GM23338 (cell line): Measurements from ENCODE around the gene DLX4. TPM values are rescaled to one million over a fixed set of nuclear protein-coding genes. Genes with fewer than 3 reads are reported as not detected.

Source experiments
- ATAC-seq: fragments of 200-7000 bp; cut with Tn5 transposase; 3 replicates; pipeline ENCODE4 v1.9.1; 2020
- DNase-seq: peaks from one replicate; pipeline ENCODE4 v3.0.0-alpha.2; 2015; ENCODE audit warnings: low spot score
- H2AFZ ChIP-seq: fragments of 200-600 bp; sonication (generic); 2 replicates; pipeline ENCODE4 v1.8.0; 2016; ENCODE audit warnings: antibody characterized with exemption, mild to moderate bottlenecking, moderate library complexity
- H3F3A ChIP-seq: fragments of 200-600 bp; sonication (generic); replicated peaks from 2 replicates; pipeline ENCODE4 v1.8.0; 2017; ENCODE audit warnings: antibody characterized with exemption, mixed run types, low read depth
- H3K27ac ChIP-seq: fragments of 200-600 bp; sonication (generic); 2 replicates; pipeline ENCODE4 v1.6.1; 2016; ENCODE audit warnings: low read depth
- H3K27me3 ChIP-seq: fragments of 200-600 bp; sonication (generic); 2 replicates; pipeline ENCODE4 v1.8.0; 2016; ENCODE audit warnings: mild to moderate bottlenecking, mixed run types, moderate library complexity; ENCODE audit not compliant: insufficient read depth
- H3K36me3 ChIP-seq: fragments of 200-600 bp; sonication (generic); 2 replicates; pipeline ENCODE4 v1.8.0; 2016; ENCODE audit warnings: mild to moderate bottlenecking; ENCODE audit not compliant: insufficient read depth
- H3K4me1 ChIP-seq: fragments of 200-600 bp; sonication (generic); 2 replicates; pipeline ENCODE4 v1.8.0; 2016; ENCODE audit warnings: mild to moderate bottlenecking, moderate library complexity; ENCODE audit not compliant: insufficient read depth
- H3K4me2 ChIP-seq: fragments of 200-600 bp; sonication (generic); 2 replicates; pipeline ENCODE4 v1.7.1; 2017; ENCODE audit warnings: mixed run types
- H3K4me3 ChIP-seq: fragments of 200-600 bp; sonication (generic); 2 replicates; pipeline ENCODE4 v1.6.1; 2016; ENCODE audit warnings: mixed run types
- H3K79me2 ChIP-seq: fragments of 200-600 bp; sonication (generic); replicated peaks from 2 replicates; pipeline ENCODE4 v1.8.0; 2017; ENCODE audit warnings: mild to moderate bottlenecking; ENCODE audit not compliant: insufficient read depth
- H3K9me2 ChIP-seq: fragments of 200-600 bp; sonication (generic); 2 replicates; pipeline ENCODE4 v1.8.0; 2017; ENCODE audit not compliant: insufficient read depth
- H4K20me1 ChIP-seq: fragments of 200-600 bp; sonication (generic); replicated peaks from 2 replicates; pipeline ENCODE4 v1.8.0; 2017; ENCODE audit warnings: mild to moderate bottlenecking; ENCODE audit not compliant: insufficient read depth
- H3K27ac Mint-ChIP-seq: 2 replicates; pipeline ENCODE4 v1.8.0; 2020; ENCODE audit warnings: inconsistent platforms, mild to moderate bottlenecking, moderate library complexity, mixed read lengths
- H3K27me3 Mint-ChIP-seq: 3 replicates; pipeline ENCODE4 v1.8.0; 2022; ENCODE audit warnings: low read depth, mild to moderate bottlenecking, moderate library complexity, mixed read lengths, inconsistent platforms; ENCODE audit not compliant: insufficient read depth, poor library complexity
- H3K36me3 Mint-ChIP-seq: 3 replicates; pipeline ENCODE4 v1.8.0; 2021; ENCODE audit warnings: low read depth, mild to moderate bottlenecking, inconsistent platforms, moderate library complexity, mixed read lengths
- H3K4me1 Mint-ChIP-seq: 3 replicates; pipeline ENCODE4 v1.8.0; 2020; ENCODE audit warnings: mild to moderate bottlenecking, inconsistent platforms, mixed read lengths
- H3K4me3 Mint-ChIP-seq: 3 replicates; pipeline ENCODE4 v1.8.0; 2021; ENCODE audit warnings: moderate library complexity, mild to moderate bottlenecking, inconsistent platforms, mixed read lengths
- H3K9me3 Mint-ChIP-seq: 3 replicates; pipeline ENCODE4 v1.8.0; 2020; ENCODE audit warnings: moderate library complexity, mild to moderate bottlenecking, inconsistent platforms, mixed read lengths
- ETS1 ChIP-seq: IDR thresholded peaks from 2 replicates; pipeline ENCODE4 v1.6.1; 2016; ENCODE audit warnings: antibody characterized with exemption
- EZH2 ChIP-seq: fragments of 200-600 bp; sonication (generic); IDR thresholded peaks from one replicate; pipeline ENCODE4 v1.8.0; 2017; ENCODE audit warnings: antibody characterized with exemption, mild to moderate bottlenecking, low read depth; ENCODE audit not compliant: unreplicated experiment
- JUNB ChIP-seq: IDR thresholded peaks from one replicate; pipeline ENCODE4 v1.6.1; 2016; ENCODE audit warnings: antibody characterized with exemption; ENCODE audit not compliant: unreplicated experiment
- NANOG ChIP-seq: IDR thresholded peaks from 2 replicates; pipeline ENCODE4 v1.6.1; 2016; ENCODE audit warnings: antibody characterized with exemption, borderline replicate concordance
- REST ChIP-seq: IDR thresholded peaks from one replicate; pipeline ENCODE4 v1.6.1; 2018; ENCODE audit warnings: antibody characterized with exemption; ENCODE audit not compliant: unreplicated experiment
- ZNF114 ChIP-seq: fragments of 250-450 bp; sonication (Bioruptor Pico); IDR thresholded peaks from 2 replicates; pipeline ENCODE4 v1.5.0; 2020; ENCODE audit warnings: mild to moderate bottlenecking, moderate library complexity
- ZNF331 ChIP-seq: fragments of 250-450 bp; sonication (Bioruptor Pico); IDR thresholded peaks from 2 replicates; pipeline ENCODE4 v1.5.0; 2020; ENCODE audit warnings: low read depth, mild to moderate bottlenecking, moderate library complexity
- ZNF462 ChIP-seq: fragments of 250-450 bp; sonication (Bioruptor Pico); IDR thresholded peaks from 2 replicates; pipeline ENCODE4 v1.5.0; 2020; ENCODE audit warnings: mild to moderate bottlenecking, moderate library complexity
- polyA plus RNA-seq: library from polyadenylated mRNA; unstranded; fragments of >200 nt; fragmentation: Nextera tagmentation; extraction: Ambion mirVana; gene quantifications from 2 replicates; pipeline ENCODE4 v1.2.1, GENCODE V29; 2016
- total RNA-seq: library from RNA; depleted of rRNA; stranded (reverse); fragments of >200 nt; shearing (Covaris generic); gene quantifications from 2 replicates; pipeline ENCODE4 v1.2.3, GENCODE V29; 2014

The DLX4 gene
- total and polyA plus RNA-seq, 2 experiments from 2014 or later: 0.10 to 0.79 TPM

GRCh38 chr17:49963626-49964302 is 5.2 kb upstream of the DLX4 start (continued):
- TF ChIP-seq EZH2 (peak; percentile 84), NANOG (no peak), REST (no peak), ETS1 (no peak), JUNB (no peak), ZNF331 (CRISPR knock-in tag) (no peak)

GRCh38 chr17:49964303-49964768 is 4.7 kb upstream of the DLX4 start:
- H3K4me2 ChIP-seq: peak overlapping the region; percentile 79
- peak overlapping the region; percentile 65 for H3K4me3 Mint-ChIP-seq
- peak overlapping the region; percentile 53 for H3K4me3 ChIP-seq

More at GRCh38 chr17:49964303-49964768, 4.7 kb upstream of the DLX4 start:
- ATAC-seq: no peak; the same call in 2 of the 3 replicates
- Mint-ChIP-seq H3K4me1 (peaks cover 38% of the 10 kb centered on the region), H3K27me3 (peaks cover 86% of the 10 kb centered on the region), H3K9me3 (no peaks in the 10 kb centered on the region; the same call in 1 of the 3 replicates), H3K27ac (no peak overlapping the region), H3K36me3 (no peaks in the 10 kb centered on the region)
- H3K27ac ChIP-seq: no peak overlapping the region
- no peaks in the 10 kb centered on the region for H3K9me2 ChIP-seq
- peaks cover 11% of the 10 kb centered on the region for H3F3A ChIP-seq
- H3K36me3 ChIP-seq: no peaks in the 10 kb centered on the region
- 0 out of 2 replicates have a peak overlapping the region, but pooled peaks have one; percentile 63 for H2AFZ ChIP-seq
- no peaks in the 10 kb centered on the region for H3K79me2 ChIP-seq
- peaks cover 42% of the 10 kb centered on the region for H3K4me1 ChIP-seq
- peaks cover 26% of the 10 kb centered on the region for H4K20me1 ChIP-seq
- DNase-seq: peak; percentile 51
- H3K27me3 ChIP-seq: peaks cover 87% of the 10 kb centered on the region
- TF ChIP-seq NANOG (no peak), ZNF462 (CRISPR knock-in tag) (no peak), EZH2 (peak; percentile 88), ZNF114 (CRISPR knock-in tag) (no peak)
